AG08396 (cell line): ENCODE data around the gene CNTF.
A peak's percentile ranks its signal among the peaks of the same experiment; 100 is the strongest.

Source experiments
- DNase-seq: peaks from one replicate; pipeline ENCODE4 v3.0.0; 2012; ENCODE audit warnings: low spot score, mixed read lengths

Gene CNTF

DNA sequence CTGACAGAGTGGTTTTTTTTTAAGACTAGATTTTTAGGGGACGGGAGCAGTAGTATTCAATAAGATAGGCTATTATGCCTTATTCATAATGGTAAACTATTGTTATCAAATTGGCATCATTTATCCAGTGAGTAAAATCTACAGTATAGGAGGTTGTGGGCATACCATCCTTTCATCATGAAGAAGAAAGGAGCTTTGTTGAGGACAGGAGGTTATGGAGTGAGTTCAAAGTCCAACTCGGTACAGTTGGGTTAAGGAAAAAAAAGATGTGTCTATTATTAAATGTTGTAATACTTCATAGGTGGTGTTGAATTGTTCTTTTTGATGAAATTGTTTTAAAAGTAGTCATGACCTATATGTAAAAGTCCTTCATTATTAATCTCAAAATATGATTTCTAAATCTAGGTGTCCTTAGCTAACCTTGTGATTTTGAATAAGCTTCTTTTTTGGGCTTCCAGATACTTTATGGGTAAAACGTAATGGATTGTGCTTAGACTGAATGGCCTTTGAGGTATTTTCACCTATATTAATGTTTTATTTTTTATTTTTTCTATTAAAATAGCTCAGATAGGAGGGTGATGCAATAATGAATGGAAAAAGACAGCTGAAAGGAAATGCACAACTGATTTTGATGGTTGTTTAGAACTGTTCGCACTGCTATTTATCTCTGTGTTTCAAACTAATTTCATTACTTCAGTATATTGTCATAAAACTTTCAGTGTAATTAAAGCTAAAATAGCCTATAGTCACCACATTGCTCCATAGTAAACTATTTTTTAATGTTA lies 15.3 kb upstream of the CNTF start:
- no peak for DNase-seq

DNA sequence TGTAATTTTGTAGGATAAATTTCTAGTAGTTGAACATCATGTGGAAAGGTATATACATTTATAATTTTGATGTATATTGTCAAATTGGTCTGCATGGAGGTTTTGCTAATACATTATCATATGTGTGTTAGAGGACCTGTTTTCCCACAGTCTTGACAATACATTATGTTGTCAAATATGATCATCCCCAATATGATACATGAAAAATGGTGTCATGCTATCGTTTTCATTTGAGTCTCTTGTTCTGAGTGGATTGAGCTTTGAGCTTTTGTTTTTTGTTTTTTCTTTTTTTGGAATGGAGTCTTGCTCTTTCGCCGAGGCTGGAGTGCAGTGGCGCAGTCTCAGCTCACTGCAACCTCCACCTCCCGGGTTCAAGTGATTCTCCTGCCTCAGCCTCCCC lies 14.1 kb upstream of the CNTF start:
- DNase-seq, result no peak

- DNase-seq, result no peak
Observed at GRCh38 chr11:58609723-58610122, 12.7 kb upstream of the CNTF start.

DNA sequence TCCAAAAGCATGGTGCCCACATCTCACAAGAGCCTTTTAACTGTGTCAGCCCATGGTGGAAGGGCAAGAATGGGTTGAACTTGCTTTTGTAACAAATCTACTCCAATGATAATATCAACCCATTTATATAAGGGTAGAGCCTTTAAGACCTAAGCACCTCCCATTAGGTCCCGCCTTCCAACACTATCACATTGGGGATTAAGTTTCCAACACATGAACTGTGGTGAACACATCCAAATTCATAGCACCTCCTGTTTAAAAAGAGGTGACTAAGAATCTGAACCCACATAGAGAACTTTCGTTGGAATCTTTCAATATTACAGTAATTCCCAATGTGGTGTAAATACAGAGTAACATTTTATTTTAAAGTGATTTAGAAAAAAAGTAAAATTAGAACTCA lies 9.2 kb upstream of the CNTF start:
- no peak for DNase-seq

GRCh38 chr11:58615559-58615958 lies 6.9 kb upstream of the CNTF start:
- no peak for DNase-seq

DNA sequence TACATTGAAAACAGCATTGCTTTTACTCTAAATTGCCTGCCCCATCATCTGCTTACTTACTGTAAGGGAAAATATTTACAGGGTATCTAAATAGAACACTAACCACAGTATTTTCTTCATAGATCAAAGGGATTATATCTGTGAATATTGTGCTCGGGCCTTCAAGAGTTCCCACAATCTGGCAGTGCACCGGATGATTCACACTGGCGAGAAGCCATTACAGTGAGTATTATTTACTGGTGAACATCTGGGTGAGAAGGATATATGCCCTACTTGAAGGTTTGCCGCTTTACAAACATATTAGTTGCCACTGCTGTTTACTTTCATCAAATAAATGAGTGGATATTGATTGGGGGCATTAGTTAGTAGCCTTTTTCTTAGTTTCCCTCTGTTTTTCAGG lies 5.9 kb upstream of the CNTF start:
- peak; percentile 69 for DNase-seq

- no peak for DNase-seq
Observed at GRCh38 chr11:58617976-58618557, 4.4 kb upstream of the CNTF start.

DNA sequence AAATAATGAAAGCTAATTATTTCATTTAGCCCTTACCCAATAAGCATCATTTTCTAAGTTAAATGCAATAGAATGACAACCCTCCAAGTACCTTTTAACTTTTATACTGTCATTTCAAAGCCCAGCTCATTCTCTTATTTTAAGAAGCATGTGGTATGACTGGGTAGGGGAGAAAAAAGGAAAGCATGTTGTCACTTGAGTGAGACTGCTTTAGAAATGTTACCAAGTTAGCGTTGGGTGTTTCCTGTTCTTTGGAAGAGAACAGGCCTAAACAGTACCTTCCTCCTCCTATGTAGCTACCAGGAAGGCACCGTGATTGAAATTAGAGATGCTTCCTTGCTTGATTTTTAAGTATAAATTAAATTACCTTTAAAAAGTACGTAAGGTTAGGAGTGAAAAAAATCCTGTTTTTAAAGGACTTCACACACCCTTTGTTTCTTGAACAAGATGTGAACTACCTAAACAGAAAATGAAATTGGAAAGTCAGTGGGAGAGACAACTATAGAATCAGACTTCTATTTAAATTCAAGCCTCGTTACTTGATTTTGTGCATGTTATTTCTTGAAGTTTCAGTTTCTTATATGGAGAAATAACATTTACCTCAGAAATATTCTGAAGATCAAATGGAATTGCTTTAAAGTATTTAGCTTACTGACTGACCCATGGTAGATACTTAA lies 741 bp upstream of the CNTF start:
- DNase-seq, result no peak

- DNase-seq, result no peak
Observed at GRCh38 chr11:58625086-58625485, 2.6 kb downstream of the CNTF start.

DNA sequence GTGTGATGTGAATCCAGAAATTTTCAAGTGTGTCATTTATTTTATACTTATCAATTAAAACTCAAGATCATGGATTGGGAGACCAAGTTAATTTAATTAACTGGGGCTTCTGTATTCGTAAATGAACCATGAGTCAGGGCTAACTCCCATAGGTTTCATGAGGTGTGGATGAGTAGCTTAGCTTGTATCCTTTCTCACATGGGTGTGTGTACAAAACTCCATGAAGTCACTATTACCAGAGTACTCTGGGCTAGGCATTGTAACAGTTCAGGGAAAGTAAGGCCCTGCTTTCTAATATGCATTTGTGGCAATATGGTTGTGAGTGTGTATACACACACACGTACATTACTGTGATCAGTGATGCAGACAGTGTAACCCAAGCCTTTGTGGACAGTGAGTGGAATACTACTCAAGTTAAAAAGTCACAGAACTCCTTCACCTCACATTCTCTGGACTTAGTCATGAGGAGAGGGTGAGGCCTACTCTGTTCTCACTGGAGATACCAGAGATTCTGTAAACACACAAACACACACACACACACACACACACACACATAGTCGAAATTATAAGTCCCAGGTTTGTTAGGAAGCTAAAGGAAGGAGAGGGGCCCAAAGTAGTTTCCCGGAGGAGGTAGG lies 3.5 kb downstream of the CNTF start:
- DNase-seq, result peak; percentile 15

- no peak for DNase-seq
Observed at GRCh38 chr11:58626934-58627483, 4.5 kb downstream of the CNTF start.

GRCh38 chr11:58628446-58628845 lies 6.0 kb downstream of the CNTF start:
- peak; percentile 13 for DNase-seq

DNA sequence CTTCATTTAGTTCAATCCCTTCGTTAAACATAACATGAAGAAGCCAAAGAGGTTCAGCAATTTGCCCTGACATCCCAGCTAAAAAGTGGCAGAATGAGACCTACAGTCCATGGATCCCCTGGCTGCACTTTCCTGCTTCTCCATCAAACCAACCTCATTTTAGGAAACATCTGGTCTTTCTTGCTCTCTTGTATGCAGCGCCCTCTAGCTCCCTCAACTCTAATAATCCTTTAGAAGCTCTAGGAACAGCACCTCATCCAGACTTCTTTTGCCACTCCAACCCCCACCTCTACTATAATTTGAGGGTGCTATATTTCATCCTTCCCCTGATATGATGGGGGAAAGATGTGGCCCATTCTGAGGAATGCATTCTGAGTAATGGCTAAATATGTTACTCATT lies 7.4 kb downstream of the CNTF start:
- peak; percentile 36 for DNase-seq

DNA sequence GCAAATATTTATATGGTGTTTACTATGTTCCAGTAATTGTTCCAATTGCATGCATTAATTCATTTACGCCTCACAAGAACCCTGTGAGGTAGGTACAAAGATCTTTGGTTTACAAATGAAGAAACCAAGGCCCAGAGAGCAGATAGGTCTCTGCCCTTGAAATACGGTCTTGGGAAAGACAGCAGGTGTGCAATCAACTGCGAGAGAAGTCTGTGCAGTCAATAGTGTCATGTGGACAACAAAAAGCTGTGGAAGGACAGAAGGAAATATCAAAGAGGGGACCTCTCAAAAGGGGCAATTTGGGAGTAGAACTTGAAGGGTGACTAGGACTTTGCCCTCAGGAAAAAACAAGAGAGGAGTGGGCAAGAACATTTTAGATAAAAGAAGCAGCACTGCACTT lies 8.9 kb downstream of the CNTF start:
- DNase-seq, result no peak

DNA sequence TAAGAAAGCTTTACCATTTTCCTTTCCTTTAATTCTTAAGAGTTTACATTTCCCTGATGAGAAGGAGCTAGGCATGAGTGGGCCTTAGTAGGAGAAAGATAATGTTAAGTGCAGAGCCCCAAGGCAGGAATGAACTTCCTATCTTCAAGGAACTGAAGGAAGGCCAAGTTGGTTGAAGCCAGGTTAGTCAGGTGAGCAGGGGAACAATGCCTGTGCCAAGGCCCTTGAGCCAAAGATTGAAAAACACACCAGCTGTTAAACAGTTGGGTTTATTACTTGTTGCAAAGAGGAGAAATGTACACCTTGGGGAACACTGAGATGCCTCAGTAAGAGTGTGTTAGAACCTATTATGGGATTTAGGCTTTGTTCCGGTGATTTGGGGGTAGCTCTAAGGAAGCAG lies 10.0 kb downstream of the CNTF start:
- no peak for DNase-seq

- DNase-seq, result no peak
Observed at GRCh38 chr11:58636587-58636986, 14.1 kb downstream of the CNTF start.

DNA sequence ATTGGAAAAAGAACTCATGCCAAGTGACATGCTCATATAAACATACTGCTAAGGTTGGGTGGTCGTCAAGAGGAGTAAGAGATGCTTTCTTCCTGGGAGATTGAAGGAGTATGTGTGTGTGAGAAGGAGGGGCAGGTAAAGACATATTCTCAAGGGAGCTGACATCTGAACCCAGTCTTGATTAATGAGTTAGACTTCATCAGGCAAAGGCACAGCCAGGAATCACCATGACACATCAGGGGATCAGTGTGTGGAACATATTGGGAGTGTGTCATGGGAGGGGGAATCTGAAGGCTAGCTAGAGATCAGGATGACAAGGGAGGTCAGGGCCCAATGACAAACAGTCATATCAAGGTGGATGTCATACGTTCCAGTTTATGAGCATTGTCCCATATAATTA lies 14.9 kb downstream of the CNTF start:
- no peak for DNase-seq

DNA sequence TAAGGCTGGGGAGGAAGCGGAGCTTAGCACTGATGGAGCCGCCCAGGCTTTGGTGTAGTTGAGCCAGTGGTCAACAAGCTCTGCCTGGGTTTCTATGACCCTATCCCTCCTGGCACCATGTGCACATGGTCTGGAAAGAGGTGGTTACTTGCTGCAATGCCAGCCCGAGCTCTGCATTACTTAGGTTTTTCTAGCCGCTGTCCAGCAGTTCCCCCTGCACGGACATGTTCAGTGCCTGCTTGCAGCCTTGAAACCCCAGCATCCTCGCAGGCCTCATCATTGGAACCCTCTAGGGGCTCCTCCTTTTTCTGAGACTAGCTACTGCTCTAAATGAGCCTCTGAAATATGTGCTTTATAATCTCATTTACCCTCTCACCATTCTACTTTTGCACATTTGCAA lies 16.6 kb downstream of the CNTF start:
- no peak for DNase-seq

DNA sequence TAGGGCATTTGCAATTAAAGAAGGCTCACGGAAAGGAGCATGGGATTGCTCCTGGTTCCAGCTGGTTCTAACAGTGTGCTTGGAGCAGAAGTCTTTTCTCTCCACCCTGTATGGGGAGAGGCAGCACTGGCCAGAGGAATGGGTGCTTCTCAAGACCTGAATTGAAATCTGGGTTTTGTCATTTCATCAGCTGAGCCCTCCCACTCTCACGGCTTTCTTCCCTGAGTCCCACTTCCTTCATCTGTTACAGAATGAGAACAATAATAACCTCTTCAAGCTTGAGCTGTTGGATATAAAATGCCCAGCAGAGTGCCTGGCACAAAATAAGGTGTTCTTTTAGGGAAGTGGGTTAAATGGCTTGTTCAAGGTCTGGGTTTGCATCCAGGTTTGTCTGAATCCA lies 17.2 kb downstream of the CNTF start:
- DNase-seq, result no peak

DNA sequence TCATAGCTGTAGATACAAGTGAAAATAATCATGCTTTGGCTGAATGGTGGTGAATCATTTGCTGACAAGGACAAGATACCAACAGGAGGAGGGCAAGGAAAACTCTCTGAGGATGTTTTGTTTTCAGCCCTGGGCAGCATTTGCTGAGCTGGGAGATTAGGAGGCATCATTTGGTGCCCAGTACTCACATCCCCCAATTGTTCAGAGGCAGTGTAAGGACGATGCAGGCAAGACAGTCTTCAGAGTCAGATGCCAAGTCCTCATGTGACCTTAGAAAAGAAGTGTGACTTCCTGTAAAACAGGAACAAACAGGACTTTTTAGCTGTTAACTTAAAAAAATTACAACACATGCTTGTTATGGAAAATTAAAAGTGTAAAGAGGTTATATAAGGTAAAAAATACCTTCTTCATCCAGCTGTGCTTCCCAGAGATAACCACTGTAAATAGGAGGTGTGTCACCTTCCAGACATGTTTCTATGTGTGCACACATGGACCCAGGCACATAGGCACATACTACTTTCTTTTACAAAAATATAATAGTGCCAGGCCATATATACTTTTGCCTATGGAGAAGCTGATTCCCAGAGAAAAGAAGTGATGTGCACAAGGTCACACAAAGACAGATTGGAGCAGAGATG lies 18.0 kb downstream of the CNTF start:
- no peak for DNase-seq

- DNase-seq, result no peak
Observed at GRCh38 chr11:58641341-58641740, 18.9 kb downstream of the CNTF start.
